Activated CD8-positive, alpha-beta T cell treated with anti-CD3 and anti-CD28 coated beads for 36 hours (primary cell): ENCODE data around the gene NEK6. TPM values are rescaled to one million over a fixed set of nuclear protein-coding genes. Genes with fewer than 3 reads are reported as not detected.

ENCODE experiments used
- ATAC-seq: fragments of 200-7000 bp; cut with Tn5 transposase; one replicate; pipeline ENCODE4 v1.10.0; 2021; ENCODE audit warnings: mild to moderate bottlenecking, moderate library complexity
- CTCF ChIA-PET: fragments of 350-600 bp; sonication (Branson Sonifier 250); formaldehyde crosslinking; loops from one replicate; lab custom pipeline; 2021; ENCODE audit warnings: antibody characterized with exemption; lab: Charles Lee
- POLR2A ChIA-PET: fragments of 350-600 bp; sonication (Branson Sonifier 250); formaldehyde crosslinking; loops from one replicate; lab custom pipeline; 2021; ENCODE audit warnings: antibody characterized with exemption; lab: Charles Lee
- DNase-seq: peaks from one replicate; pipeline ENCODE4 v3.0.0-alpha.2; 2020
- H3K27ac Mint-ChIP-seq: one replicate; pipeline ENCODE4 v1.8.0; 2021; ENCODE audit warnings: mild to moderate bottlenecking, mixed read lengths
- H3K27me3 Mint-ChIP-seq: one replicate; pipeline ENCODE4 v1.8.0; 2021; ENCODE audit warnings: mixed read lengths
- H3K36me3 Mint-ChIP-seq: one replicate; pipeline ENCODE4 v1.8.0; 2021; ENCODE audit warnings: low read depth, mixed read lengths
- H3K4me1 Mint-ChIP-seq: one replicate; pipeline ENCODE4 v1.8.0; 2021; ENCODE audit warnings: low read depth, mixed read lengths
- H3K4me3 Mint-ChIP-seq: one replicate; pipeline ENCODE4 v1.8.0; 2021; ENCODE audit warnings: mild to moderate bottlenecking, moderate library complexity, mixed read lengths
- H3K9me3 Mint-ChIP-seq: one replicate; pipeline ENCODE4 v1.8.0; 2021; ENCODE audit warnings: mixed read lengths
- CTCF ChIP-seq: fragments of 200-600 bp; IDR thresholded peaks from one replicate; pipeline ENCODE4 v1.8.0; 2022; ENCODE audit warnings: antibody characterized with exemption, mild to moderate bottlenecking
- intact Hi-C: fragments of 100-400 bp; cut with micrococcal nuclease; formaldehyde crosslinking; loops from one replicate; pipeline ENCODE4 v1.10.0; 2022
- total RNA-seq, 2 experiments: library from RNA; stranded (reverse); gene quantifications; one replicate each; pipeline ENCODE4 v1.2.3, GENCODE V29; 2021

Gene NEK6
- total RNA-seq, 2 experiments from 2014 or later = 20.2 to 21.8 TPM

- CTCF ChIA-PET = interaction anchor here (0.6 kb wide), 1 partner anchor 71 kb away, joined by 3 read pairs; no protein-coding TSS in a partner anchor
- POLR2A ChIA-PET = no interaction called here
- ATAC-seq (no peak), DNase-seq (no peak)
- Mint-ChIP-seq H3K27ac (no peak overlapping the region), H3K27me3 (no peaks in the 10 kb centered on the region), H3K4me3 (no peak overlapping the region), H3K36me3 (no peaks in the 10 kb centered on the region), H3K9me3 (peaks cover 5% of the 10 kb centered on the region), H3K4me1 (no peaks in the 10 kb centered on the region)
- no peak for TF ChIP-seq CTCF
- intact Hi-C loops = no loop called here
Observed at GRCh38 chr9:124339603-124340146, 81.9 kb downstream of the NEK6 start.

GRCh38 chr9:124340219-124341069, 82.7 kb downstream of the NEK6 start:
- no peak for ATAC-seq

GRCh38 chr9:124341455-124342170, 83.9 kb downstream of the NEK6 start:
- H3K4me1 Mint-ChIP-seq = no peaks in the 10 kb centered on the region
- no peak overlapping the region for H3K27ac Mint-ChIP-seq
- peaks cover 5% of the 10 kb centered on the region for H3K9me3 Mint-ChIP-seq
- H3K4me3 Mint-ChIP-seq = no peak overlapping the region
- ChIA-PET POLR2A (no interaction called here), CTCF (no interaction called here)
- no peaks in the 10 kb centered on the region for H3K27me3 Mint-ChIP-seq
- ATAC-seq (no peak), DNase-seq (no peak)
- intact Hi-C loops = no loop called here
- TF ChIP-seq CTCF = no peak
- peaks cover 2% of the 10 kb centered on the region for H3K36me3 Mint-ChIP-seq

More at GRCh38 chr9:124340219-124341069, 82.7 kb downstream of the NEK6 start:
- peaks cover under 1% of the 10 kb centered on the region for H3K36me3 Mint-ChIP-seq
- POLR2A ChIA-PET = no interaction called here
- H3K9me3 Mint-ChIP-seq = peaks cover 5% of the 10 kb centered on the region
- no peak overlapping the region for H3K4me3 Mint-ChIP-seq
- H3K27me3 Mint-ChIP-seq = no peaks in the 10 kb centered on the region
- no peak for TF ChIP-seq CTCF
- no peak for DNase-seq
- CTCF ChIA-PET = no interaction called here
- H3K27ac Mint-ChIP-seq = no peak overlapping the region
- intact Hi-C loops = no loop called here
- H3K4me1 Mint-ChIP-seq = no peaks in the 10 kb centered on the region

GRCh38 chr9:124342402-124342775, 84.6 kb downstream of the NEK6 start:
- Mint-ChIP-seq H3K27me3 (no peaks in the 10 kb centered on the region), H3K27ac (no peak overlapping the region), H3K4me1 (no peaks in the 10 kb centered on the region), H3K36me3 (peaks cover 2% of the 10 kb centered on the region), H3K9me3 (peaks cover 5% of the 10 kb centered on the region), H3K4me3 (no peak overlapping the region)
- POLR2A ChIA-PET = no interaction called here
- ATAC-seq (no peak), DNase-seq (no peak)
- intact Hi-C loops = no loop called here
- CTCF ChIA-PET = no interaction called here
- TF ChIP-seq CTCF = no peak
